Endothelial cell of umbilical vein (primary cell): ENCODE results near the gene TRAPPC2.
"Not testable (repeated sequence)": the region's sequence is repeated elsewhere in the genome, so short reads cannot be mapped to it uniquely, and the experiment has no call there.

Source experiments
- EZH2 ChIP-seq: IDR thresholded peaks from 2 replicates; pipeline ENCODE4 v1.6.1; 2012; ENCODE audit warnings: borderline replicate concordance, low read depth, mild to moderate bottlenecking, moderate library complexity, low read length, inconsistent platforms; ENCODE audit not compliant: severe bottlenecking
- JUN ChIP-seq: IDR thresholded peaks from 2 replicates; pipeline ENCODE4 v1.6.1; 2011; ENCODE audit warnings: borderline replicate concordance, low read depth; ENCODE audit not compliant: insufficient read length, insufficient read depth
- POLR2A ChIP-seq: IDR thresholded peaks from 2 replicates; pipeline ENCODE4 v1.6.1; 2012; ENCODE audit warnings: low read depth, mild to moderate bottlenecking, control low read depth, low read length
- POLR2AphosphoS5 ChIP-seq: IDR thresholded peaks from 2 replicates; pipeline ENCODE4 v1.6.1; 2012; ENCODE audit warnings: low read depth, mild to moderate bottlenecking, control low read depth, low read length, moderate library complexity; ENCODE audit not compliant: insufficient read depth
- TF ChIP-seq, protein P1 (sequence below), 2 donors: IDR thresholded peaks; 1 replicate in 1 of 2; 2 replicates in 1 of 2; pipeline ENCODE4 v1.5.1; 2011; ENCODE audit warnings: low read length in 2 of 2, mild to moderate bottlenecking in 2 of 2, moderate library complexity in 2 of 2, control low read depth in 1 of 2, inconsistent platforms in 1 of 2, low read depth in 1 of 2; ENCODE audit not compliant: insufficient read depth in 1 of 2; ENCODE audit errors: extremely low read depth in 1 of 2

DNA sequence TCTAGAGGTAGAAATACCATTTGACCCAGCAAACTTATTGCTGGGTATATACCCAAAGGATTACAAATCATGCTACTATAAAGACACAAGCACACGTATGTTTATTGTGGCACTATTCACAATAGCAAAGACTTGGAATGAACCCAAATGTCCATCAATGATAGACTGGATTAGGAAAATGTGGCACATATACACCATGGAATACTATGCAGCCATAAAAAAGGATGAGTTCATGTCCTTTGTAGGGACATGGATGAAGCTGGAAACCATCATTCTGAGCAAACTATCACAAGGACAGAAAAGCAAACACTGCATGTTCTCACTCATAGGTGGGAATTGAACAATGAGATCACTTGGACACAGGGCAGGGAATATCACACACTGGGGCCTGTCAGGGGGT is 3.9 kb downstream of the TRAPPC2 start:
- TF ChIP-seq, protein P1, sequence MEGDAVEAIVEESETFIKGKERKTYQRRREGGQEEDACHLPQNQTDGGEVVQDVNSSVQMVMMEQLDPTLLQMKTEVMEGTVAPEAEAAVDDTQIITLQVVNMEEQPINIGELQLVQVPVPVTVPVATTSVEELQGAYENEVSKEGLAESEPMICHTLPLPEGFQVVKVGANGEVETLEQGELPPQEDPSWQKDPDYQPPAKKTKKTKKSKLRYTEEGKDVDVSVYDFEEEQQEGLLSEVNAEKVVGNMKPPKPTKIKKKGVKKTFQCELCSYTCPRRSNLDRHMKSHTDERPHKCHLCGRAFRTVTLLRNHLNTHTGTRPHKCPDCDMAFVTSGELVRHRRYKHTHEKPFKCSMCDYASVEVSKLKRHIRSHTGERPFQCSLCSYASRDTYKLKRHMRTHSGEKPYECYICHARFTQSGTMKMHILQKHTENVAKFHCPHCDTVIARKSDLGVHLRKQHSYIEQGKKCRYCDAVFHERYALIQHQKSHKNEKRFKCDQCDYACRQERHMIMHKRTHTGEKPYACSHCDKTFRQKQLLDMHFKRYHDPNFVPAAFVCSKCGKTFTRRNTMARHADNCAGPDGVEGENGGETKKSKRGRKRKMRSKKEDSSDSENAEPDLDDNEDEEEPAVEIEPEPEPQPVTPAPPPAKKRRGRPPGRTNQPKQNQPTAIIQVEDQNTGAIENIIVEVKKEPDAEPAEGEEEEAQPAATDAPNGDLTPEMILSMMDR (IDR thresholded peaks at IDR 0.05; ENCODE audit: extremely low read depth in 1 of 2, insufficient read depth in 1 of 2, low read depth in 1 of 2, low read length in 2 of 2), result not testable (repeated sequence)
- not testable (repeated sequence) for TF ChIP-seq POLR2AphosphoS5, POLR2A, JUN, EZH2
